K562 (cell line): ENCODE measurements around the gene RDM1. TPM values are rescaled to one million over a fixed set of nuclear protein-coding genes. Genes with fewer than 3 reads are reported as not detected.
A peak's percentile ranks its signal among the peaks of the same experiment; 100 is the strongest.

ENCODE experiments used
- ARID3B ChIP-seq: fragments of 250-450 bp; sonication (Bioruptor Pico); IDR thresholded peaks from 2 replicates; pipeline ENCODE4 v1.4.0; 2020; ENCODE audit warnings: borderline replicate concordance
- CBFA2T3 ChIP-seq: fragments of 450-650 bp; IDR thresholded peaks from 2 replicates; pipeline ENCODE4 v1.6.1; 2017
- E2F1 ChIP-seq: sonication (generic); formaldehyde crosslinking; IDR thresholded peaks from 2 replicates; pipeline ENCODE4 v1.8.1; 2023; ENCODE audit warnings: mild to moderate bottlenecking, missing genetic modification reagents, moderate library complexity
- FOSL1 ChIP-seq: fragments of 200-800 bp; sonication (Bioruptor generic); conservative IDR thresholded peaks from 2 replicates; pipeline ENCODE4 v1.6.1; 2016; ENCODE audit warnings: missing genetic modification characterization, missing compliant biosample characterization
- FUS ChIP-seq: fragments of 200-400 bp; formaldehyde crosslinking; optimal IDR thresholded peaks from 2 replicates; pipeline ENCODE3; 2017; ENCODE audit warnings: low read depth, low read length
- JUNB ChIP-seq: fragments of 450-650 bp; formaldehyde crosslinking; conservative IDR thresholded peaks from 2 replicates; pipeline ENCODE4 v1.4.0; 2020; ENCODE audit warnings: mild to moderate bottlenecking
- KLF16 ChIP-seq: IDR thresholded peaks from 2 replicates; pipeline ENCODE4 v1.6.1; 2016; ENCODE audit warnings: antibody characterized with exemption
- RBM39 ChIP-seq: fragments of 200-400 bp; formaldehyde crosslinking; optimal IDR thresholded peaks from 2 replicates; pipeline ENCODE3; 2018; ENCODE audit warnings: low read depth, low read length
- SRSF1 ChIP-seq: fragments of 200-400 bp; formaldehyde crosslinking; IDR thresholded peaks from 2 replicates; pipeline ENCODE4 v1.6.1; 2017; ENCODE audit warnings: mild to moderate bottlenecking, low read depth, low read length, moderate library complexity
- VEZF1 ChIP-seq: fragments of 200-800 bp; sonication (Bioruptor generic); IDR thresholded peaks from 2 replicates; pipeline ENCODE4 v1.6.1; 2017; ENCODE audit warnings: missing genetic modification characterization, missing compliant biosample characterization
- ZBTB43 ChIP-seq: sonication (generic); formaldehyde crosslinking; IDR thresholded peaks from 2 replicates; pipeline ENCODE4 v1.8.0; 2023; ENCODE audit warnings: mild to moderate bottlenecking, missing genetic modification reagents
- ZNF263 ChIP-seq: sonication (generic); formaldehyde crosslinking; IDR thresholded peaks from 2 replicates; pipeline ENCODE4 v1.8.0; 2022; ENCODE audit warnings: mild to moderate bottlenecking, missing genetic modification reagents, borderline replicate concordance
- polyA plus RNA-seq, 8 experiments: library from polyadenylated mRNA; depleted of rRNA in 4 of 8; stranded (reverse) in 5 of 8; unstranded in 3 of 8; fragments of >200 nt; fragmentation: Nextera tagmentation in 2 of 8; fragmentation: Illumina TruSeq in 1 of 8; extraction: Ambion mirVana in 2 of 8; extraction: Trizol in 1 of 8; gene quantifications; 2 replicates each; pipeline versions ENCODE4 v1.2.1 to v1.2.3, GENCODE V29; 2011 to 2014; ENCODE audit warnings: inconsistent platforms in 1 of 8, missing spikeins in 1 of 8
- total RNA-seq, 7 experiments: library from RNA; depleted of rRNA in 6 of 7; stranded (reverse); fragments of >200 nt in 6 of 7; fragmentation: Illumina TruSeq in 2 of 7; extraction: Trizol in 2 of 7; gene quantifications; 2 replicates each; pipeline versions ENCODE4 v1.2.1 to v1.2.3, GENCODE V29; 2011 to 2021; ENCODE audit warnings: low replicate concordance in 1 of 7
- TF ChIP-seq, protein P1 (sequence below): fragments of 250-450 bp; sonication (Bioruptor Pico); IDR thresholded peaks from 2 replicates; pipeline ENCODE4 v1.5.0; 2021; ENCODE audit warnings: mild to moderate bottlenecking, moderate library complexity
- TF ChIP-seq, protein P2 (sequence below): conservative IDR thresholded peaks from 2 replicates; pipeline ENCODE4 v1.6.1; 2011; ENCODE audit warnings: low read depth, mild to moderate bottlenecking, low read length; ENCODE audit not compliant: control insufficient read depth

RDM1 gene
- total and polyA plus RNA-seq, 9 of the 15 experiments (the other 6 are each of a cell fraction or from before 2014, with no cell fraction given) = 2.5 to 11.2 (median 5.4) TPM

- no peak for TF ChIP-seq E2F1 (CRISPR knock-in tag)
- TF ChIP-seq ZBTB43 (CRISPR knock-in tag) = no peak
- TF ChIP-seq FUS = no peak
- TF ChIP-seq FOSL1 = 0 out of 2 replicates have a peak, but pooled peaks have one; percentile 13
- TF ChIP-seq VEZF1 = 0 out of 2 replicates have a peak, but pooled peaks have one; percentile 25
- TF ChIP-seq ARID3B (CRISPR knock-in tag) = no peak
- no peak for TF ChIP-seq SRSF1
- TF ChIP-seq, protein P1, sequence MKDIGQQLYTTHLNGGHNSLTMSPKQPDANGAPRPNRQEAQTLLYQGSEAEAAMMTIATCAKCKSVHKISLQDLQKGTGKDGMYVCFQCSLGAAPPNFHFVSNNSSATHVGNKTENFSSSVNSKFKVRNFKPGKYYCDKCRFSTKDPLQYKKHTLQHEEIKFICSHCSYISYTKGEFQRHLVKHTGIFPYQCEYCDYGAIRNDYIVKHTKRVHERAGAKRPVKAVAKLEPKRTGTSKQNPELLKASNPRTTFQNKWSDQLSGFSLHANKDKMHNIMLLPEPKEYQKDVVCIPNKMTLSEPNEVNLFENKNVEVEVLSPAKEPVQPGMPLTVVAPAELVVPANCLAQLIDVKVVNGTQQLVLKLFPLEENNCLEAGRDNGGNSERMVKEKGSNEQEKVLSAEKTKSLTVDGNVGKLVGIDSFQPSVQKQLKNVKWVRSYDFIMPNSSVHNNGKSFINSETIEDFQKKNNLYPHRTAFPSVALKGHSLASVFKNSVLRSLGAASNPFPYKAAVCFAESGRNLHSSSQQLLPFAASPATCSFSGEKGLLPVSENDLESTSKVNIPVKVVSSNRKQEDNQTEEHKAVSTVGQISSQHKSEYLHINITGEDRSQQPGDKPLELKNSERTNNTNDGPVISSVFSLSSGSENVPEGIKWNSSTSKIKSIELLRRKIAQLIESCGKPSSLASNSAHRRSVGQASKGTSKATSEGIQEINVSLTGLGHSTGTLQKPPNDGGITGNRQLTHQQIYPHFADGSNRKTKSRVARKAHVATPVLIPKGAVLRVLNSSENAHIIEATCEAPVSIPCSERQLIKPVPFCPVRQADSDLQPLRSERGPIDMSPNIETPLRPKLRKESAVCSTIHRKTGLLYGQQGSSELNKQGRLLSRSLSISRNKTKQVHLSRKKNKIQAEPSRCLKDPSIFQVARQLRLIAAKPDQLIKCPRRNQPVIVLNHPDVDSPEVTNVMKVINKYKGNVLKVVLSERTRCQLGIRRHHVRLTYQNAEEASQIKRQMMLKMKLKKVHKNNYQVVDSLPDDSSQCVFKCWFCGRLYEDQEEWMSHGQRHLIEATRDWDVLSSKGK (CRISPR knock-in tag) = no peak
- TF ChIP-seq CBFA2T3 = peak; percentile 57
- no peak for TF ChIP-seq KLF16
- TF ChIP-seq JUNB = no peak
- TF ChIP-seq ZNF263 (CRISPR knock-in tag) = no peak
- TF ChIP-seq RBM39 = no peak
- TF ChIP-seq, protein P2, sequence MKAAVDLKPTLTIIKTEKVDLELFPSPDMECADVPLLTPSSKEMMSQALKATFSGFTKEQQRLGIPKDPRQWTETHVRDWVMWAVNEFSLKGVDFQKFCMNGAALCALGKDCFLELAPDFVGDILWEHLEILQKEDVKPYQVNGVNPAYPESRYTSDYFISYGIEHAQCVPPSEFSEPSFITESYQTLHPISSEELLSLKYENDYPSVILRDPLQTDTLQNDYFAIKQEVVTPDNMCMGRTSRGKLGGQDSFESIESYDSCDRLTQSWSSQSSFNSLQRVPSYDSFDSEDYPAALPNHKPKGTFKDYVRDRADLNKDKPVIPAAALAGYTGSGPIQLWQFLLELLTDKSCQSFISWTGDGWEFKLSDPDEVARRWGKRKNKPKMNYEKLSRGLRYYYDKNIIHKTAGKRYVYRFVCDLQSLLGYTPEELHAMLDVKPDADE = no peak; the same call in 1 of the 2 replicates
Observed at GRCh38 chr17:35917519-35918213, 12.9 kb downstream of the RDM1 start (continued).
